ENCODE data around the gene AGMAT.

- no peak for TF ChIP-seq CTCF (IDR thresholded peaks at IDR 0.05; ENCODE audit: insufficient read depth, low read depth, low read length)
- TF ChIP-seq EZH2 (IDR thresholded peaks at IDR 0.05; ENCODE audit: insufficient read depth, low read length) = no peak
These were observed 11.2 kb upstream of the AGMAT start for GRCh38 chr1:15595809-15596617.
